Measurements from ENCODE around the gene GPR171. TPM values are rescaled to one million over a fixed set of nuclear protein-coding genes. Genes with fewer than 3 reads are reported as not detected.

GPR171 gene
- total and polyA plus RNA-seq, 2 donors (not counting 1 experiment from before 2014, with no cell fraction given), result not detected

- Histone ChIP-seq H3K27ac (ENCODE audit: insufficient read depth, low read length) (no peak overlapping the region), H3K79me2 (ENCODE audit: control insufficient read depth, insufficient read depth, low read length) (no peaks in the 10 kb centered on the region)
- DNase-seq (ENCODE audit: low read depth in 2 of 2), result no peak
These were observed 43.2 kb downstream of the GPR171 start for GRCh38 chr3:151159806-151160205.

DNA sequence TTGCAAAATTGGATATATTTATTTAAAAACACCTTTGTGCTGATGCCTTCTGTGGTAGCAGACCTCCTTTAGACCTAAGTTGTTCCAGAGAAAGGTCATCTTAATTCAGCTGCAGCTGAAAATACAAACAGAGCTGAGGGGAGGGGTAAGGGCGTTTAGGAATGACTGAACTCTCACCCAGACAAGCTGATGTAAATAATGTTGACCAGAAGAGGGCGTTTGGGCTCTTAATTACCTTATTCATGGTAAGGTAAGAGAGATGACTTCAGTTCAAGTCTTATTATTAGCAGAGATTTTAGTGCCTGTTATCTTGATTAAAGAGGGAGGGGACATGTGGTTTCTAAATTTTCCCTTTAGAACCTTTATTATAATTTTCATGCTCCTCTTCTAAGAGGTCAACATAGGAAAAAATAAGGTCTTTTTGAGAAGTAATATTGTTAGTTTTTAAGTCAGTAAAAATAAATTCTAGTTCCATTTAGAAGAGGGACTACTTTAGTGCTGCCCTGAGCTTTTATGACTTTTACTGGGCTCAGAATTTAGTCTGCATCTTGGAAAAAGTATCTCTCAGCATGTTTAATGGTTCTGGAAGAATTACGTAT, 46.3 kb downstream of the GPR171 start:
- Histone ChIP-seq H3K79me2 (ENCODE audit: control insufficient read depth, insufficient read depth, low read length) (no peaks in the 10 kb centered on the region), H3K4me2 (ENCODE audit: extremely low read depth, insufficient read depth, low read length) (no peak overlapping the region), H3K27me3 (ENCODE audit: control insufficient read depth, insufficient read depth, low read length) (no peaks in the 10 kb centered on the region), H2AFZ (ENCODE audit: low read length) (no peak overlapping the region), H3K9me3 (ENCODE audit: control insufficient read depth, insufficient read depth, low read depth, low read length) (no peaks in the 10 kb centered on the region), H3K27ac (ENCODE audit: insufficient read depth, low read length) (no peak overlapping the region), H3K9ac (ENCODE audit: insufficient read depth, low read length) (no peak overlapping the region), H3K36me3 (ENCODE audit: control insufficient read depth, insufficient read depth, low read length) (no peaks in the 10 kb centered on the region), H3K4me3 (replicated peaks in 1 of 4; ENCODE audit: control extremely low read depth in 1 of 4, insufficient read depth in 1 of 4, low read depth in 3 of 4, low read length in 4 of 4) (no peak overlapping the region), H4K20me1 (ENCODE audit: control insufficient read depth, extremely low read depth, insufficient read depth, low read length) (no peaks in the 10 kb centered on the region), H3K4me1 (ENCODE audit: control insufficient read depth, extremely low read depth, insufficient read depth, low read length) (no peaks in the 10 kb centered on the region)
- peak; percentile 61 to 68 for DNase-seq (ENCODE audit: low read depth in 2 of 2)
- TF ChIP-seq, protein P1, sequence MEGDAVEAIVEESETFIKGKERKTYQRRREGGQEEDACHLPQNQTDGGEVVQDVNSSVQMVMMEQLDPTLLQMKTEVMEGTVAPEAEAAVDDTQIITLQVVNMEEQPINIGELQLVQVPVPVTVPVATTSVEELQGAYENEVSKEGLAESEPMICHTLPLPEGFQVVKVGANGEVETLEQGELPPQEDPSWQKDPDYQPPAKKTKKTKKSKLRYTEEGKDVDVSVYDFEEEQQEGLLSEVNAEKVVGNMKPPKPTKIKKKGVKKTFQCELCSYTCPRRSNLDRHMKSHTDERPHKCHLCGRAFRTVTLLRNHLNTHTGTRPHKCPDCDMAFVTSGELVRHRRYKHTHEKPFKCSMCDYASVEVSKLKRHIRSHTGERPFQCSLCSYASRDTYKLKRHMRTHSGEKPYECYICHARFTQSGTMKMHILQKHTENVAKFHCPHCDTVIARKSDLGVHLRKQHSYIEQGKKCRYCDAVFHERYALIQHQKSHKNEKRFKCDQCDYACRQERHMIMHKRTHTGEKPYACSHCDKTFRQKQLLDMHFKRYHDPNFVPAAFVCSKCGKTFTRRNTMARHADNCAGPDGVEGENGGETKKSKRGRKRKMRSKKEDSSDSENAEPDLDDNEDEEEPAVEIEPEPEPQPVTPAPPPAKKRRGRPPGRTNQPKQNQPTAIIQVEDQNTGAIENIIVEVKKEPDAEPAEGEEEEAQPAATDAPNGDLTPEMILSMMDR (conservative IDR thresholded peaks at IDR 0.05 in 1 of 2, IDR thresholded peaks at IDR 0.05 in 1 of 2; ENCODE audit: low read depth in 1 of 2, low read length in 2 of 2), result peak; percentile 35 to 65
- TF ChIP-seq EZH2 (IDR thresholded peaks at IDR 0.05; ENCODE audit: low read length, missing control alignments), result no peak

More at GRCh38 chr3:151159806-151160205, 43.2 kb downstream of the GPR171 start:
- Histone ChIP-seq H4K20me1 (ENCODE audit: control insufficient read depth, extremely low read depth, insufficient read depth, low read length) (no peaks in the 10 kb centered on the region), H3K36me3 (ENCODE audit: control insufficient read depth, insufficient read depth, low read length) (no peaks in the 10 kb centered on the region), H3K27me3 (ENCODE audit: control insufficient read depth, insufficient read depth, low read length) (no peaks in the 10 kb centered on the region), H3K9me3 (ENCODE audit: control insufficient read depth, insufficient read depth, low read depth, low read length) (no peaks in the 10 kb centered on the region), H2AFZ (ENCODE audit: low read length) (no peak overlapping the region), H3K4me2 (ENCODE audit: extremely low read depth, insufficient read depth, low read length) (no peak overlapping the region), H3K4me3 (replicated peaks in 1 of 4; ENCODE audit: control extremely low read depth in 1 of 4, insufficient read depth in 1 of 4, low read depth in 3 of 4, low read length in 4 of 4) (no peak overlapping the region), H3K4me1 (ENCODE audit: control insufficient read depth, extremely low read depth, insufficient read depth, low read length) (no peaks in the 10 kb centered on the region), H3K9ac (ENCODE audit: insufficient read depth, low read length) (no peak overlapping the region)
- TF ChIP-seq, protein P1 (conservative IDR thresholded peaks at IDR 0.05 in 1 of 2, IDR thresholded peaks at IDR 0.05 in 1 of 2; ENCODE audit: low read depth in 1 of 2, low read length in 2 of 2), result no peak
- no peak for TF ChIP-seq EZH2 (IDR thresholded peaks at IDR 0.05; ENCODE audit: low read length, missing control alignments)

GRCh38 chr3:151155409-151156128, 47.4 kb downstream of the GPR171 start:
- no peak for TF ChIP-seq EZH2 (IDR thresholded peaks at IDR 0.05; ENCODE audit: low read length, missing control alignments)
- TF ChIP-seq, protein P1 (conservative IDR thresholded peaks at IDR 0.05 in 1 of 2, IDR thresholded peaks at IDR 0.05 in 1 of 2; ENCODE audit: low read depth in 1 of 2, low read length in 2 of 2), result no peak
- no peaks in the 10 kb centered on the region for H3K36me3 ChIP-seq (ENCODE audit: control insufficient read depth, insufficient read depth, low read length)
- H3K27me3 ChIP-seq (ENCODE audit: control insufficient read depth, insufficient read depth, low read length), result no peaks in the 10 kb centered on the region
- no peak for DNase-seq (ENCODE audit: low read depth in 2 of 2)
- H3K4me1 ChIP-seq (ENCODE audit: control insufficient read depth, extremely low read depth, insufficient read depth, low read length), result no peaks in the 10 kb centered on the region
- H3K4me3 ChIP-seq (replicated peaks in 1 of 4; ENCODE audit: control extremely low read depth in 1 of 4, insufficient read depth in 1 of 4, low read depth in 3 of 4, low read length in 4 of 4), result no peak overlapping the region
- H3K79me2 ChIP-seq (ENCODE audit: control insufficient read depth, insufficient read depth, low read length), result no peaks in the 10 kb centered on the region
- H2AFZ ChIP-seq (ENCODE audit: low read length), result no peak overlapping the region
- no peak overlapping the region for H3K4me2 ChIP-seq (ENCODE audit: extremely low read depth, insufficient read depth, low read length)
- no peak overlapping the region for H3K9ac ChIP-seq (ENCODE audit: insufficient read depth, low read length)
- no peak overlapping the region for H3K27ac ChIP-seq (ENCODE audit: insufficient read depth, low read length)
- H4K20me1 ChIP-seq (ENCODE audit: control insufficient read depth, extremely low read depth, insufficient read depth, low read length), result no peaks in the 10 kb centered on the region
- H3K9me3 ChIP-seq (ENCODE audit: control insufficient read depth, insufficient read depth, low read depth, low read length), result no peaks in the 10 kb centered on the region

All from fibroblast of lung (primary cell).